Left lung (tissue), 10 donors: Measurements from ENCODE around the gene HOXA6. TPM values are rescaled to one million over a fixed set of nuclear protein-coding genes. Genes with fewer than 3 reads are reported as not detected.

ENCODE experiments used
- ATAC-seq: fragments of 200-7000 bp; cut with Tn5 transposase; one replicate; pipeline ENCODE4 v1.9.1; 2020; ENCODE audit warnings: moderate library complexity
- DNase-seq, 4 donors: peaks; one replicate each; pipeline ENCODE4 v3.0.0-alpha.2; 2013 to 2020
- H3K27ac ChIP-seq, 2 donors: fragments of 200-600 bp; sonication (generic) in 1 of 2; one replicate each; pipeline versions ENCODE4 v1.5.0 to v1.8.0; 2020 to 2021
- H3K27me3 ChIP-seq, 2 donors: fragments of 200-600 bp; sonication (generic) in 1 of 2; one replicate each; pipeline versions ENCODE4 v1.5.0 to v1.8.0; 2020 to 2021
- H3K36me3 ChIP-seq, 2 donors: fragments of 200-600 bp; sonication (generic) in 1 of 2; one replicate each; pipeline versions ENCODE4 v1.5.0 to v1.8.0; 2020 to 2021
- H3K4me1 ChIP-seq, 2 donors: fragments of 200-600 bp; one replicate each; pipeline ENCODE4 v1.8.0; 2021
- H3K4me3 ChIP-seq, 2 donors: fragments of 200-600 bp; sonication (generic) in 1 of 2; one replicate each; pipeline versions ENCODE4 v1.5.0 to v1.8.0; 2020 to 2021; ENCODE audit warnings: mild to moderate bottlenecking in 1 of 2
- H3K9me3 ChIP-seq, 2 donors: fragments of 200-600 bp; sonication (generic) in 1 of 2; one replicate each; pipeline versions ENCODE4 v1.5.0 to v1.8.0; 2020 to 2021
- intact Hi-C, 2 donors: fragments of 100-400 bp; cut with DNase I; formaldehyde crosslinking; loops; one replicate each; pipeline versions ENCODE4 v1.11.2 to v1.14.2; 2022
- polyA plus RNA-seq, 6 donors: library from polyadenylated mRNA; unstranded; fragments of 120-200 nt; gene quantifications; one replicate each; pipeline ENCODE4 v1.2.1, GENCODE V29; 2013; ENCODE audit not compliant: insufficient read length in 6 of 6
- total RNA-seq, 2 donors: library from RNA; stranded (reverse); fragmentation: NEBNext Ultra II Directional; extraction: Animal tissue kit (Norgen Biotek cat#: 25700); gene quantifications; one replicate each; pipeline ENCODE4 v1.2.1, GENCODE V29; 2021
- TF ChIP-seq, protein P1 (sequence below), 2 donors: fragments of 200-600 bp; sonication (generic) in 1 of 2; IDR thresholded peaks; one replicate each; pipeline versions ENCODE4 v1.5.0 to v1.8.0; 2021; ENCODE audit warnings: antibody characterized with exemption in 2 of 2
- donor health status: DM: no; HTN: yes; CAD: no.
- donor health status: DM: no; HTN: no; CAD: no.

HOXA6 gene
- total and polyA plus RNA-seq, 8 donors, result 3.5 to 16.2 (median 14.2) TPM

DNA sequence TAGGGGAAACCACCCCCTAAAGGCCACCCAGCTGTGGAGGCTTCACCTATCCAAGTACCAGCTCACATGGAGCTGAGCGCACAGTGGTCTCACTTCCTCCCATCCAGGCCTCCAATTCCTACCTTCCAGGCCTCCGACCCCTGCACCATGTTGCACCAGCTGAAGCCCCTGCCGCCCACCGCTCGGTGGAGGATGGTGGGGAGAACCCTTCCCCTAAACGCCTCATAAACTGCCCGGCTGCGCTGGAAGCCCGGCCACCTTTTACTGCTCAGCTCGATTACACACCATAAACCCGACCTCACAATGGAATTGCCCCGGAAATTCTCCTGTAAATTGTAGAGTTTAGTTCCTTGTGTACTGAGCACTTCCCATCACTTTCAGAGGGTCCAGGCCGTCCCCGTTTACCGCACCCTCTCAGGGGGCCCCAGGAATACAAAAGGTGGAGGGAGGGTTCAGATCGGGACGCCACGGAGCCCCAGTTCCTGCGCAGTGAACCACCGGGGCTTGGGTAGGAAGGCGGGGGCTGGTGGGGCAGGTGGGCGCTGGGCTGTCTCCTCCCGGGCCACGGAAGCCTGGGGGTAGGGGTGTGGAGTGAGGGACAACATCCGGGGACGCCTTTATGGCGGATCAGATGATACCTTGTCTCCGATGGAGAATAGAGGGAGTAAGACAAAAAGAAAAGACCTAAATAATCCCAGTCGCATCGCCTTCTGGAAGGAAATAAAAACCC, 10.3 kb upstream of the HOXA6 start:
- Histone ChIP-seq H3K36me3 (no peaks in the 10 kb centered on the region), H3K9me3 (no peaks in the 10 kb centered on the region), H3K4me1 (peaks cover 5 to 33% of the 10 kb centered on the region in 2 donors), H3K27me3 (peaks cover 79 to 100% of the 10 kb centered on the region in 2 donors), H3K27ac (no peak overlapping the region), H3K4me3 (no peak overlapping the region)
- intact Hi-C loops, result no loop called here
- ATAC-seq (no peak), DNase-seq (peak in 2 of 4 donors; percentile 27 to 44)
- TF ChIP-seq, protein P1, sequence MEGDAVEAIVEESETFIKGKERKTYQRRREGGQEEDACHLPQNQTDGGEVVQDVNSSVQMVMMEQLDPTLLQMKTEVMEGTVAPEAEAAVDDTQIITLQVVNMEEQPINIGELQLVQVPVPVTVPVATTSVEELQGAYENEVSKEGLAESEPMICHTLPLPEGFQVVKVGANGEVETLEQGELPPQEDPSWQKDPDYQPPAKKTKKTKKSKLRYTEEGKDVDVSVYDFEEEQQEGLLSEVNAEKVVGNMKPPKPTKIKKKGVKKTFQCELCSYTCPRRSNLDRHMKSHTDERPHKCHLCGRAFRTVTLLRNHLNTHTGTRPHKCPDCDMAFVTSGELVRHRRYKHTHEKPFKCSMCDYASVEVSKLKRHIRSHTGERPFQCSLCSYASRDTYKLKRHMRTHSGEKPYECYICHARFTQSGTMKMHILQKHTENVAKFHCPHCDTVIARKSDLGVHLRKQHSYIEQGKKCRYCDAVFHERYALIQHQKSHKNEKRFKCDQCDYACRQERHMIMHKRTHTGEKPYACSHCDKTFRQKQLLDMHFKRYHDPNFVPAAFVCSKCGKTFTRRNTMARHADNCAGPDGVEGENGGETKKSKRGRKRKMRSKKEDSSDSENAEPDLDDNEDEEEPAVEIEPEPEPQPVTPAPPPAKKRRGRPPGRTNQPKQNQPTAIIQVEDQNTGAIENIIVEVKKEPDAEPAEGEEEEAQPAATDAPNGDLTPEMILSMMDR (IDR thresholded peaks at IDR 0.05), result no peak

DNA sequence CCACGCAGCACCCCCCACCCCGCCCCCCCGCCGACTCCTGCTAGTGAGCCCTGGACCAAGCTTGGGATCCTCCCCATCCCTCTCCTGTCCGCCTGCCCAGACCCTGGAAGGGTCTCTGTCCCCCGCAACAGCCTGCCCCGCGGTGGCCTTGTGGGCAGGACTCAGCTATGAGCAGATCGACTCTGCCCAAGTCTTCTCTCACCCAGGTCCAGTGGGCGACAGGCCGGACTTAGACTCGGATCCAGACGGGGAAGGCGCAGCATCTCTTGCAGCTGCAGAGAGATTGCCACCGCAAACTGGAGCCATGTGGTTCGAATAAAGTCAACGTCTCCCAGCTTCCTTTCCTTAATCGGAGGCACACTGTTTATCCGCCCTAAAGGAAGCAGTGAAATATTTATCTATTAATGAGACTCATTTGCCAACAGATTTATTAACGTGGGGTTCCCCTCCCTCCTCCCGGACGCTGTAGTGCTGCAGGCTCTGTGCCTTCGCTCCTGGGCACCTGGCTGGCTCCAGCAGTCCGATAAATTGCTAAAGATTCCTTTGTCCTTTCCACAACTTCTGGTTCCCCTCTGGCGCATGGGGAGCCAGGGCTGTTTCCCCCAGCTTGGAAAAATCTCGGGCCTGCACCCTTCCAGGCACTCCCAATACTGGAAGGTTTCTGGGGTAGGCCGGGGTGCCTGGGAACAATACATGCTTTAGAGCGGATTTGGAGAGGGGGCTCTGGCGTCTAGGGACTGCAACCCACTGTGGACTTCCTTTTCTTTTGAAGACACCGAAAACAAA, 9.5 kb upstream of the HOXA6 start:
- Histone ChIP-seq H3K4me1 (peaks cover 5 to 34% of the 10 kb centered on the region in 2 donors), H3K36me3 (no peaks in the 10 kb centered on the region), H3K9me3 (no peaks in the 10 kb centered on the region), H3K27me3 (peaks cover 86 to 100% of the 10 kb centered on the region in 2 donors), H3K27ac (peak overlapping the region in 1 of 2 donors; percentile 75), H3K4me3 (peak overlapping the region; percentile 46 to 52)
- intact Hi-C loops, result no loop called here
- TF ChIP-seq, protein P1 (IDR thresholded peaks at IDR 0.05), result no peak
- peak in 2 of 4 donors; percentile 31 to 47 for DNase-seq
- ATAC-seq, result no peak

DNA sequence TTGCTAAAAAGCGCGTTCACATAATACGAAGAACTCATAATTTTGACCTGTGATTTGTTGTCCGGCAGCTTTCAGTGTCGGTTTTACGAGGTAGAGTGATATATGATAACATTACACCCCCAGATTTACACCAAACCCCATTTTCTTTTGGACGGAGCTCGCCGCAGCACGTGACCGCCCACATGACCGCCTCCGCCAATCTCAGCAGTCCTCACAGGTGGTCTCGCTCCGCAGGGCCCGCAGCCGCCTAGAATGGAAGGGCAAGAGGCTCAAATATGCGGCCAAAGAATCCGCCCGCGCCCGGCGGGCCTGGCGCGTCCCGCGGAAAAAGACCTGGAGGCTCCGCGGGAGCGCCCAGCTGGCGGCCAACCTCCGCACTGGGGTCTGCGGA, 8.9 kb upstream of the HOXA6 start, which contains the start of gene HOXA7:
HOXA7 (minus strand) TSS at position 168 of the 391 bp plus-strand sequence; CDS start at position 38, 130 bp downstream.
- Histone ChIP-seq H3K27me3 (peaks cover 88 to 100% of the 10 kb centered on the region in 2 donors), H3K27ac (peak within 1 kb of the TSS; percentile 58 to 75), H3K4me1 (peaks cover 5 to 35% of the 10 kb centered on the region in 2 donors), H3K36me3 (no peaks in the 10 kb centered on the region), H3K4me3 (peak within 1 kb of the TSS; percentile 46 to 52), H3K9me3 (no peaks in the 10 kb centered on the region)
- DNase-seq, result peak in 3 of 4 donors; percentile 63 to 88 (median 72)
- ATAC-seq, result peak; percentile 20
- TF ChIP-seq, protein P1 (IDR thresholded peaks at IDR 0.05), result no peak
- intact Hi-C loops, result no loop called here

DNA sequence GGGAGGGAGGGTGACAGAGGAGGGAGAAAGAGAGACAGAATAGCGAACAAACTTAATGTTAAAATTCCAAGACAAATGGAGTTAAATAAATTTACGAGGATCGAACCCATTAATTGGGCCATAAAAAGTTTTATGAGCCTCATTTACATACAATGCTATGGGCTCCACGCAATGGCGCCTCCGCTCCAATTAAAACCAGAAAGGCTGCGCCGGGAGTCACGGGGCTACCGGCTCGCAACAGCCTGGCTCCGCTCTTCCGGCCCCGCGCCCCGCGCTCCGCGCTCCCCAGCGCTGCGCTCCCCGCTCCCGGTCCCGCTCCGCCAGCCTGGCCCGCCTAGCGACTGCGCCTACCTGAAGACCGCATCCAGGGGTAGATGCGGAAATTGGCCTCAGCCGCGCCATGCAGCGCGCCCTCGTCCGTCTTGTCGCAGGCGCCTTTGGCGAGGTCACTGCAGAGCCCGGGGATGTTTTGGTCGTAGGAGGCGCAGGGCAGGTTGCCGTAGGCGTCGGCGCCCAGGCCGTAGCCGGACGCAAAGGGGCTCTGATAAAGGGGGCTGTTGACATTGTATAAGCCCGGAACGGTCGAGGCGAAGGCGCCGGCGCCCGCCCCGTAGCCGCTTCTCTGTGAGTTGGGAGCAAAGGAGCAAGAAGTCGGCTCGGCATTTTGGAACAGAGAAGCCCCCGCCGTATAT, 8.4 kb upstream of the HOXA6 start:
- TF ChIP-seq, protein P1 (IDR thresholded peaks at IDR 0.05), result no peak
- intact Hi-C loops, result no loop called here
- ATAC-seq, result peak; percentile 7
- peak in 2 of 4 donors; percentile 37 to 80 for DNase-seq
- Histone ChIP-seq H3K27me3 (peaks cover 94 to 100% of the 10 kb centered on the region in 2 donors), H3K4me3 (peak overlapping the region; percentile 46 to 52), H3K9me3 (no peaks in the 10 kb centered on the region), H3K36me3 (no peaks in the 10 kb centered on the region), H3K4me1 (peaks cover 5 to 35% of the 10 kb centered on the region in 2 donors), H3K27ac (peak overlapping the region; percentile 58 to 75)
